ENCODE results near the gene SLC8B1.

Gene SLC8B1

DNA sequence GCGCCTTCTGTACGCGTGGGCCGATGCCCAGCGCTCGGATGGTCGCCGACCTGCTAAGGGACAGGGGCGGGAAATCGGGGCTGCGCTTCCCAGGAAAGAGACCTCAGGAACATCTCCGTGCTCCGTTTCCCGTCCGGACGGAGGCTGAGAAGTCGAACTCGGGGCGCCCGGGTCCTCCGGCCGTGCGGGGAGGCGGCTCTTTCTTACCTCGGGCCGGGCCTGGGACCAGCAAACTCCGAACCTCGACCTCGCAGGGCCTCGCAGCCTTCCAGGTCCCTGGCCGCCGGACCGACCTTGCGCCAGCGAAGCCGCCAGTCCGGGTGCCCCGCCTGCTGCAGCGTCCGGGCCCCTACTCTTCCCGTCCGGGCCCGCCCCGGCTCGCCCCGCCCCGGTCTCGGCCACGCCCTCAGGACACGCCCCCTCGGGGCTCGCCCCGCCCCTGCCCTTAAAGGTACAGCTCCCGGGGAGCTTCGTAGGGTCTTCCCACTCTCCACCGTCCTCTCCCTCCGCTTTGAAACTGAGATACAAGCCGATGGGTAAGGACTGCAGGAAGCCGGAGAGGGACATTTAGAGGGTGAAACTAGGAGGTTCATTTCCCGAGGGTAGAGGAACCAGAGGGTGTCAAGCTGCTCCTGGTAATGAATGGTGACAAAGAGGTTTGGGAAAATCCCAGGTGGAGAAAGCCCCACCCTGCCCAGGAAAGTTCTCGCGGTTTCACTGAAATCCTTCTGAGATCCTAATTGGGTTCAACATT, at the start of gene SLC8B1:
SLC8B1 (minus strand) TSS at position 324 of the 754 bp plus-strand sequence. CDS start 2,231 bp downstream, outside the sequence.
- no peak within 1 kb of the TSS for H3K27ac ChIP-seq
- TF ChIP-seq CTCF (IDR thresholded peaks at IDR 0.05; ENCODE audit: low read depth, low read length, missing control alignments), result no peak
- H3K27me3 ChIP-seq (replicated peaks), result no peaks in the 10 kb centered on the region
- peak within 1 kb of the TSS; percentile 69 for H3K4me3 ChIP-seq (ENCODE audit: low read depth, low read length)
- DNase-seq, result peak; percentile 60
- no peaks in the 10 kb centered on the region for H3K36me3 ChIP-seq (replicated peaks)
- in situ Hi-C loops (cut with HindIII; ENCODE audit: low pct_ligation_motif_present, low sequenced_read_pairs), result no loop called here

GRCh38 chr12:113382206-113382605, 47.3 kb upstream of the SLC8B1 start:
- TF ChIP-seq CTCF (IDR thresholded peaks at IDR 0.05; ENCODE audit: low read depth, low read length, missing control alignments), result no peak
- peaks cover 15% of the 10 kb centered on the region for H3K36me3 ChIP-seq (replicated peaks)

GRCh38 chr12:113381220-113381619, 46.3 kb upstream of the SLC8B1 start:
- Histone ChIP-seq H3K27ac (no peak overlapping the region), H3K27me3 (replicated peaks) (no peaks in the 10 kb centered on the region), H3K36me3 (replicated peaks) (peaks cover 15% of the 10 kb centered on the region), H3K4me3 (ENCODE audit: low read depth, low read length) (no peak overlapping the region)
- no peak for TF ChIP-seq CTCF (IDR thresholded peaks at IDR 0.05; ENCODE audit: low read depth, low read length, missing control alignments)
- in situ Hi-C loops (cut with HindIII; ENCODE audit: low pct_ligation_motif_present, low sequenced_read_pairs), result no loop called here
- DNase-seq, result no peak

More at GRCh38 chr12:113382206-113382605, 47.3 kb upstream of the SLC8B1 start:
- no peak for DNase-seq
- in situ Hi-C loops (cut with HindIII; ENCODE audit: low pct_ligation_motif_present, low sequenced_read_pairs), result no loop called here
- Histone ChIP-seq H3K27me3 (replicated peaks) (no peaks in the 10 kb centered on the region), H3K4me3 (ENCODE audit: low read depth, low read length) (no peak overlapping the region), H3K27ac (no peak overlapping the region)

- no peaks in the 10 kb centered on the region for H3K27me3 ChIP-seq (replicated peaks)
- peaks cover 18% of the 10 kb centered on the region for H3K36me3 ChIP-seq (replicated peaks)
- no peak overlapping the region for H3K4me3 ChIP-seq (ENCODE audit: low read depth, low read length)
- in situ Hi-C loops (cut with HindIII; ENCODE audit: low pct_ligation_motif_present, low sequenced_read_pairs), result no loop called here
- no peak overlapping the region for H3K27ac ChIP-seq
- peak; percentile 25 for TF ChIP-seq CTCF (IDR thresholded peaks at IDR 0.05; ENCODE audit: low read depth, low read length, missing control alignments)
- DNase-seq, result no peak
Measured at GRCh38 chr12:113378291-113378690, 43.4 kb upstream of the SLC8B1 start.

DNA sequence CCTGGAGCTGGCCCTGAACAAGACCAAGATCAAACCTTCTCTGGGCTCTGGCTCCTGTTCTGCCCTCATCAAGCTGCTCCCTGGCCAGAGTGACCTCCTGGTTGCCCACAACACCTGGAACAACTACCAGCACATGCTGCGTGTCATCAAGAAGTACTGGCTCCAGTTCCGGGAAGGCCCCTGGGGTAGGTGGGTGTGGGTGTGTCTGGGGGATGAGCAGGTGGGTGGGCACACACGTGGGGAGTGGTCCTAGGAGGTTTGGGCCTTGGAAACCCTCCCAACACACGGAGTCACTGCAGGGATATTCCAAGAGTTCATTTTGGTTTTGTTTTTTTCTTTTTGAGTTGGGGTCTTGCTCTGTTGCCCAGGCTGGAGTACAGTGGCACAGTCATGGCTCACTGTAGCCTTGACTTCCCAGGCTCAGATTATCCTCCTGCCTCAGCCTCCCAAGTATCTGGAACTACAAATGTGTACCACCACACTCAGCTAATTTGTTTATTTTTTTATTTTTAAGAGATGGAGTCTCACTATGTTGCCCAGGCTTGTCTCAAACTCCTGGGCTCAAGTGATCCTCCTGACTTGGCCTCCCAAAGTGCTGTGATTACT, 40.0 kb upstream of the SLC8B1 start:
- Histone ChIP-seq H3K27ac (no peak overlapping the region), H3K4me3 (ENCODE audit: low read depth, low read length) (no peak overlapping the region), H3K27me3 (replicated peaks) (no peaks in the 10 kb centered on the region), H3K36me3 (replicated peaks) (peaks cover 15% of the 10 kb centered on the region)
- in situ Hi-C loops (cut with HindIII; ENCODE audit: low pct_ligation_motif_present, low sequenced_read_pairs), result no loop called here
- TF ChIP-seq CTCF (IDR thresholded peaks at IDR 0.05; ENCODE audit: low read depth, low read length, missing control alignments), result no peak
- no peak for DNase-seq
